GM18519 (cell line): ENCODE results near the gene LOXL3.
"Not testable (repeated sequence)": the region's sequence is repeated elsewhere in the genome, so short reads cannot be mapped to it uniquely, and the experiment has no call there.

Source experiments
- ATAC-seq: cut with Tn5 transposase; IDR thresholded peaks from one replicate; pipeline ENCODE4 v1.9.1; 2021; ENCODE audit warnings: mild to moderate bottlenecking, moderate library complexity; ENCODE audit not compliant: unreplicated experiment, low FRiP score

The LOXL3 gene

GRCh38 chr2:74497777-74498499 lies 55.8 kb downstream of the LOXL3 start:
- ATAC-seq, result no peak

DNA sequence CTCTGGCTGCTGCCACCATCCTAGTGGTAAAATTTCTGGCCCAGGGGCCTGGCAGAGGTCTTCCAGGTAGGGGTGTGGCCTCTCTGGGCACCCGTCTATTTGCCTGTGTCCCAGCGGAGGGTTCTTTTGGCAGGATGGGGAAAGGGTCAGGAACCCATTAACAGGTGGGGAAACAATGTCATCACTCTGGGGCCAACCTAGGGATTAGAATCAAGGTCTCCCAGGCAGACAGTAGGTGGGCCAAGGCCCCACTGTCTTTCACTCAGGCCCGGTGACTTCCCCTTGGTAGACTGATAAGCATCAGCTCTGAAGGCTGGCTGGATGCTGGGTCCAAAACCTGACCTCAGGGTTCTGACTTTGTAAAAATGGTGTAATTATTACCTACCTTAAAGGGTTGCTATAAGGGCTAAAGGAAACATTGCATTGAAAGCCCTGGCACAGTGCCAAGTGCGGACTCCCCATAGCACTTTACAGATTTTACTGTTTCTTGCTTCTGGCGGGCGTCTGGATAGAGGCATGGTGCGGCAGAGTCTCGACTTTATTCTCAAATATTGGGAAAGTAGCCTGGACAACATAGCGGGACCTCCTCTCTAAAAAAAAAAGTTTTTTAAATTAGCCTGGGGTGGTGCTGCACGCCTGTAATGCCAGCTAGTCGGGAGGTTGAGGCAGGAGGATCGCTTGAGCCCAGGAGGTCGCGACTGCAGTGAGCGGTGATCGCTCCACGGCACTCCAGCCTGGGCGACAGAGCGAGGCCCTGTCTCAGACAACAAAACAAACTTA lies 56.6 kb downstream of the LOXL3 start:
- ATAC-seq, result no peak

- ATAC-seq, result no peak
These were observed 58.3 kb downstream of the LOXL3 start for GRCh38 chr2:74495440-74495839.

GRCh38 chr2:74493546-74493945 lies 60.2 kb downstream of the LOXL3 start:
- ATAC-seq, result no peak

- no peak for ATAC-seq
These were observed 61.8 kb downstream of the LOXL3 start for GRCh38 chr2:74491648-74492544.

- ATAC-seq, result no peak
These were observed 63.8 kb downstream of the LOXL3 start for GRCh38 chr2:74489906-74490305.

- no peak for ATAC-seq
These were observed 64.9 kb downstream of the LOXL3 start for GRCh38 chr2:74488643-74489481.

DNA sequence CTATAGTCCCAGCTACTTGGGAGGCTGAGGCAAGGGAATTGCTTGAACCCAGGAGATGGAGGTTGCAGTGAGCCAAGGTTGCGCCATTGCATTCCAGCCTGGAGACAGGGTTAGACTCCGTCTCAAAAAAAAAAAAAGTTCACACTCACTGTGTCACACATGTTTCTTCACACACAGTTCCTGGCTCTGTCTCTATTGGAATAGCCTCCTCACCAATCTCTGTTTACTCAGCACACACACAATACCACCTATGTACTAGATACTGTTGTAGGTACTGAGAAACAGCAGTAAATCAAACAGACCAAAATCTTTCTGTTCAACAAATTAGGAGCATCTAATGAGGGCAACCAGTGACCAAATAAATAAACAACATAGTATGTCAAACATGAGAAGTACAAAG lies 67.6 kb downstream of the LOXL3 start:
- ATAC-seq, result no peak

DNA sequence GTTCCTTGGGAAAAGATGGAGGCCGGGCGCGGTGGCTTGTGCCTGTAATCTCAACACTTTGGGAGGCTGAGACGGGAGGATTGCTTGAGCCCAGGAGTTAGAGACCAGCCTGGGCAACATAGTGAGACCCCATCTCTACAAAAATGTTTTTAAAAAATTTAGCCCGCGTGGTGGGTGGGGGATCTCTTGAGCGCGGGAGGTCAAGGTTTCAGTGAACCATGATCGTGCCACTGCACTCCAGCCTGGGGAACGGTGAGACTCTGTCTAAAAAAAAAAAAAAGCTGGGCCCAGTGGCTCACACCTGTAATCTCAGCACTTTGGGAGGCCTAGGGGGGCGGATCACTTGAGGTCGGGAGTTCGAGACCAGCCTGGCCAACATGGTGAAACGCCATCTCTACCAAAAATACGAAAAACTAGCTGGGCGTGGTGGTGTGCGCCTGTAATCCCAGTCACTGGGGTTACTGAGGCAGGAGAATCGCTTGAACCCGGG lies 70.0 kb downstream of the LOXL3 start:
- ATAC-seq, result not testable (repeated sequence)

GRCh38 chr2:74482801-74483674 lies 70.7 kb downstream of the LOXL3 start, which contains the start of the genes CCDC142 and TTC31:
Gene CCDC142, minus strand, starts transcription at chr2:74482998. Its CDS starts 161 bp downstream, at chr2:74482837.
Gene TTC31, plus strand, starts transcription at chr2:74483081. Its CDS starts 15 bp downstream, at chr2:74483096.
- ATAC-seq, result peak; percentile 67
